ENCODE measurements around the gene CCDC85A. TPM values are rescaled to one million over a fixed set of nuclear protein-coding genes. Genes with fewer than 3 reads are reported as not detected.

Gene CCDC85A
- total RNA-seq, 1 experiment from 2014 or later = not detected

- no TSS peak for BruUV-seq (replicated peaks)
- no peak overlapping the region for H3K4me3 Mint-ChIP-seq (ENCODE audit: unreplicated experiment)
- intact Hi-C loops (cut with micrococcal nuclease; ENCODE audit: unreplicated experiment) = no loop called here
Measured at GRCh38 chr2:56364902-56365301, 181.1 kb downstream of the CCDC85A start.

GRCh38 chr2:56369316-56369715 is 185.5 kb downstream of the CCDC85A start:
- intact Hi-C loops (cut with micrococcal nuclease; ENCODE audit: unreplicated experiment) = no loop called here
- H3K27ac Mint-ChIP-seq (ENCODE audit: unreplicated experiment) = no peak overlapping the region
- DNase-seq = no peak

More at GRCh38 chr2:56364902-56365301, 181.1 kb downstream of the CCDC85A start:
- no peak for DNase-seq
- no peak for TF ChIP-seq CTCF (IDR thresholded peaks at IDR 0.05; ENCODE audit: insufficient read depth in 1 of 2, low read depth in 1 of 2, low read length in 1 of 2, severe bottlenecking in 1 of 2, unreplicated experiment in 1 of 2)
- no peak overlapping the region for H3K4me3 ChIP-seq (ENCODE audit: low read depth, low read length)
- ChIA-PET CTCF (no interaction called here), POLR2A (no interaction called here)
- H3K9me3 ChIP-seq = no peaks in the 10 kb centered on the region
- H3K4me1 ChIP-seq = no peaks in the 10 kb centered on the region
- Mint-ChIP-seq H3K9me3 (ENCODE audit: unreplicated experiment) (no peaks in the 10 kb centered on the region), H3K27ac (ENCODE audit: unreplicated experiment) (no peak overlapping the region), H3K36me3 (ENCODE audit: insufficient read depth, unreplicated experiment) (no peaks in the 10 kb centered on the region), H3K27me3 (ENCODE audit: insufficient read depth, unreplicated experiment) (peaks cover 19% of the 10 kb centered on the region), H3K4me1 (ENCODE audit: low read depth, unreplicated experiment) (no peaks in the 10 kb centered on the region)
- no peaks in the 10 kb centered on the region; the same call in 1 of the 2 replicates for H3K27me3 ChIP-seq (replicated peaks; ENCODE audit: control insufficient read depth, insufficient read depth, low read length)
- no peaks in the 10 kb centered on the region for H3K36me3 ChIP-seq (ENCODE audit: control insufficient read depth, insufficient read depth, low read length)

GRCh38 chr2:56372071-56372656 is 188.4 kb downstream of the CCDC85A start:
- BruUV-seq (replicated peaks) = no TSS peak
- CTCF ChIA-PET = no interaction called here
- no peak overlapping the region for H3K27ac Mint-ChIP-seq (ENCODE audit: unreplicated experiment)

More at GRCh38 chr2:56369316-56369715, 185.5 kb downstream of the CCDC85A start:
- no peaks in the 10 kb centered on the region for H3K4me1 ChIP-seq
- H3K27me3 Mint-ChIP-seq (ENCODE audit: insufficient read depth, unreplicated experiment) = peaks cover 17% of the 10 kb centered on the region
- H3K4me3 Mint-ChIP-seq (ENCODE audit: unreplicated experiment) = no peak overlapping the region
- BruUV-seq (replicated peaks) = no TSS peak
- H3K36me3 ChIP-seq (ENCODE audit: control insufficient read depth, insufficient read depth, low read length) = no peaks in the 10 kb centered on the region
- H3K36me3 Mint-ChIP-seq (ENCODE audit: insufficient read depth, unreplicated experiment) = no peaks in the 10 kb centered on the region
- no peak overlapping the region for H3K4me3 ChIP-seq (ENCODE audit: low read depth, low read length)
- H3K4me1 Mint-ChIP-seq (ENCODE audit: low read depth, unreplicated experiment) = no peaks in the 10 kb centered on the region
- no peaks in the 10 kb centered on the region for H3K27me3 ChIP-seq (replicated peaks; ENCODE audit: control insufficient read depth, insufficient read depth, low read length)
- no peaks in the 10 kb centered on the region for H3K9me3 Mint-ChIP-seq (ENCODE audit: unreplicated experiment)
- H3K9me3 ChIP-seq = no peaks in the 10 kb centered on the region
- POLR2A ChIA-PET = no interaction called here
- CTCF ChIA-PET = no interaction called here
- TF ChIP-seq CTCF (IDR thresholded peaks at IDR 0.05; ENCODE audit: insufficient read depth in 1 of 2, low read depth in 1 of 2, low read length in 1 of 2, severe bottlenecking in 1 of 2, unreplicated experiment in 1 of 2) = no peak

More at GRCh38 chr2:56372071-56372656, 188.4 kb downstream of the CCDC85A start:
- DNase-seq = no peak
- no peaks in the 10 kb centered on the region for H3K27me3 ChIP-seq (replicated peaks; ENCODE audit: control insufficient read depth, insufficient read depth, low read length)
- peaks cover 7% of the 10 kb centered on the region for H3K27me3 Mint-ChIP-seq (ENCODE audit: insufficient read depth, unreplicated experiment)
- H3K36me3 Mint-ChIP-seq (ENCODE audit: insufficient read depth, unreplicated experiment) = no peaks in the 10 kb centered on the region
- H3K4me1 ChIP-seq = no peaks in the 10 kb centered on the region
- H3K4me3 Mint-ChIP-seq (ENCODE audit: unreplicated experiment) = no peak overlapping the region
- no peaks in the 10 kb centered on the region for H3K9me3 ChIP-seq
- POLR2A ChIA-PET = no interaction called here
- no peak overlapping the region for H3K4me3 ChIP-seq (ENCODE audit: low read depth, low read length)
- H3K4me1 Mint-ChIP-seq (ENCODE audit: low read depth, unreplicated experiment) = no peaks in the 10 kb centered on the region
- intact Hi-C loops (cut with micrococcal nuclease; ENCODE audit: unreplicated experiment) = no loop called here
- H3K9me3 Mint-ChIP-seq (ENCODE audit: unreplicated experiment) = no peaks in the 10 kb centered on the region
- no peak for TF ChIP-seq CTCF (IDR thresholded peaks at IDR 0.05; ENCODE audit: insufficient read depth in 1 of 2, low read depth in 1 of 2, low read length in 1 of 2, severe bottlenecking in 1 of 2, unreplicated experiment in 1 of 2)
- H3K36me3 ChIP-seq (ENCODE audit: control insufficient read depth, insufficient read depth, low read length) = no peaks in the 10 kb centered on the region
